A673 (cell line): ENCODE data around the gene WDR43. TPM values are rescaled to one million over a fixed set of nuclear protein-coding genes. Genes with fewer than 3 reads are reported as not detected.

Experiments used
- BruUV-seq: library from RNA; stranded (reverse); fragments of 400-500 nt; replicated peaks from 2 replicates; lab custom pipeline; 2021; lab: Mats Ljungman, UMichigan
- CTCF ChIA-PET: fragments of 300-600 bp; sonication (Branson Sonifier 250); formaldehyde crosslinking; loops from one replicate; lab custom pipeline; 2022; ENCODE audit warnings: antibody characterized with exemption; lab: Charles Lee
- POLR2A ChIA-PET: fragments of 300-600 bp; sonication (Branson Sonifier 250); formaldehyde crosslinking; loops from one replicate; lab custom pipeline; 2022; ENCODE audit warnings: antibody characterized with exemption; ENCODE audit not compliant: low non-redundant PET; lab: Charles Lee
- DNase-seq: peaks from one replicate; pipeline ENCODE4 v3.0.0-alpha.2; 2015; ENCODE audit warnings: low spot score
- H3K27ac ChIP-seq: fragments of 200-600 bp; sonication (generic); 2 replicates; pipeline ENCODE4 v1.5.1; 2016; ENCODE audit warnings: mixed run types, low read depth, mild to moderate bottlenecking, mixed read lengths, antibody characterized with exemption, low read length; ENCODE audit not compliant: poor library complexity, severe bottlenecking
- H3K27me3 ChIP-seq: fragments of 200-600 bp; sonication (generic); replicated peaks from 2 replicates; pipeline ENCODE4 v1.6.1; 2017; ENCODE audit warnings: mixed run types, low read depth, mild to moderate bottlenecking, mixed read lengths, antibody characterized with exemption, low read length; ENCODE audit not compliant: insufficient read depth, poor library complexity
- H3K36me3 ChIP-seq: fragments of 200-600 bp; sonication (generic); 2 replicates; pipeline ENCODE4 v1.6.1; 2016; ENCODE audit warnings: mixed run types, mild to moderate bottlenecking, mixed read lengths, antibody characterized with exemption, low read length; ENCODE audit not compliant: insufficient read depth, poor library complexity, severe bottlenecking
- H3K4me1 ChIP-seq: fragments of 200-600 bp; sonication (generic); 2 replicates; pipeline ENCODE4 v1.6.1; 2017; ENCODE audit warnings: mixed run types, mild to moderate bottlenecking, mixed read lengths, antibody characterized with exemption, low read length; ENCODE audit not compliant: insufficient read depth, poor library complexity, severe bottlenecking
- H3K4me3 ChIP-seq: fragments of 200-600 bp; sonication (generic); 2 replicates; pipeline ENCODE4 v1.5.1; 2016; ENCODE audit warnings: low read depth, mixed run types, mild to moderate bottlenecking, mixed read lengths, low read length; ENCODE audit not compliant: poor library complexity, severe bottlenecking
- H3K9me3 ChIP-seq: fragments of 200-600 bp; sonication (generic); 2 replicates; pipeline ENCODE4 v1.6.1; 2016; ENCODE audit warnings: mixed run types, low read depth, mild to moderate bottlenecking, mixed read lengths, antibody characterized with exemption, low read length; ENCODE audit not compliant: poor library complexity, severe bottlenecking
- CTCF ChIP-seq: fragments of 300-800, 200-600 bp; sonication (generic); conservative IDR thresholded peaks from 2 replicates; pipeline ENCODE4 v1.5.1; 2017; ENCODE audit warnings: low read depth, mild to moderate bottlenecking, antibody characterized with exemption, low read length, moderate library complexity, mixed read lengths
- EZH2 ChIP-seq: fragments of 200-600 bp; sonication (generic); IDR thresholded peaks from 2 replicates; pipeline ENCODE4 v1.6.1; 2017; ENCODE audit warnings: borderline replicate concordance, low read depth, mild to moderate bottlenecking, mixed read lengths, antibody characterized with exemption, low read length; ENCODE audit not compliant: poor library complexity, severe bottlenecking
- intact Hi-C: fragments of 100-400 bp; cut with micrococcal nuclease; formaldehyde crosslinking; loops from one replicate; pipeline ENCODE4 v1.10.0; 2022; ENCODE audit not compliant: unreplicated experiment
- total RNA-seq: library from RNA; stranded (reverse); gene quantifications from 2 replicates; pipeline ENCODE4 v1.2.3, GENCODE V29; 2021

WDR43 gene
- total RNA-seq, 1 experiment from 2014 or later: 145 TPM

- H3K4me1 ChIP-seq: no peaks in the 10 kb centered on the region
- intact Hi-C loops: no loop called here
- H3K9me3 ChIP-seq: no peaks in the 10 kb centered on the region
- no peak overlapping the region for H3K27ac ChIP-seq
- ChIA-PET CTCF (no interaction called here), POLR2A (no interaction called here)
- no peak overlapping the region for H3K4me3 ChIP-seq
- no peaks in the 10 kb centered on the region for H3K27me3 ChIP-seq
- no TSS peak for BruUV-seq
- peaks cover 97% of the 10 kb centered on the region for H3K36me3 ChIP-seq
- DNase-seq: no peak
- TF ChIP-seq EZH2 (no peak), CTCF (no peak)
These were observed 33.0 kb downstream of the WDR43 start for GRCh38 chr2:28927469-28927868.

GRCh38 chr2:28927878-28928277, 33.4 kb downstream of the WDR43 start:
- Histone ChIP-seq H3K4me1 (no peaks in the 10 kb centered on the region), H3K36me3 (peaks cover 97% of the 10 kb centered on the region), H3K27me3 (no peaks in the 10 kb centered on the region), H3K4me3 (no peak overlapping the region), H3K27ac (no peak overlapping the region), H3K9me3 (no peaks in the 10 kb centered on the region)
- DNase-seq: no peak
- ChIA-PET POLR2A (no interaction called here), CTCF (no interaction called here)
- BruUV-seq: no TSS peak
- TF ChIP-seq CTCF (no peak), EZH2 (no peak)
- intact Hi-C loops: no loop called here

- ChIA-PET POLR2A (no interaction called here), CTCF (no interaction called here)
- no peak overlapping the region for H3K27ac ChIP-seq
- H3K27me3 ChIP-seq: no peaks in the 10 kb centered on the region
- intact Hi-C loops: no loop called here
- DNase-seq: no peak
- no peak overlapping the region for H3K4me3 ChIP-seq
- no TSS peak for BruUV-seq
- no peaks in the 10 kb centered on the region for H3K9me3 ChIP-seq
- no peaks in the 10 kb centered on the region for H3K4me1 ChIP-seq
- peaks cover 97% of the 10 kb centered on the region for H3K36me3 ChIP-seq
- no peak for TF ChIP-seq EZH2
- TF ChIP-seq CTCF: no peak
These were observed 35.1 kb downstream of the WDR43 start for GRCh38 chr2:28929581-28929980.
